ENCODE results near the gene PRRT1B.
"Not testable (repeated sequence)": the region's sequence is repeated elsewhere in the genome, so short reads cannot be mapped to it uniquely, and the experiment has no call there.

The PRRT1B gene

GRCh38 chr9:131545003-131545785 is at the start of gene PRRT1B:
TSS of gene PRRT1B (plus strand) at chr9:131545523. CDS start at chr9:131545616, 93 bp downstream.
- no peak for DNase-seq

- DNase-seq = no peak
Observed at GRCh38 chr9:131495785-131496184, 49.5 kb upstream of the PRRT1B start.

- no peak for DNase-seq
Observed at GRCh38 chr9:131496844-131497405, 48.4 kb upstream of the PRRT1B start.

GRCh38 chr9:131499254-131499767 is 46.0 kb upstream of the PRRT1B start:
- DNase-seq = no peak

GRCh38 chr9:131500377-131500776 is 44.9 kb upstream of the PRRT1B start:
- peak; percentile 88 for DNase-seq

GRCh38 chr9:131500939-131501541 is 44.3 kb upstream of the PRRT1B start:
- peak; percentile 78 for DNase-seq

GRCh38 chr9:131502781-131503625 is 42.3 kb upstream of the PRRT1B start, which contains the start of gene POMT1:
TSS of gene POMT1 (plus strand) at chr9:131502918. CDS start at chr9:131504219, 1,301 bp downstream.
- DNase-seq = peak; percentile 94

GRCh38 chr9:131503626-131504465 is 41.5 kb upstream of the PRRT1B start:
- peak; percentile 86 for DNase-seq

GRCh38 chr9:131505012-131505411 is 40.3 kb upstream of the PRRT1B start:
- DNase-seq = no peak

- DNase-seq = no peak
Observed at GRCh38 chr9:131511416-131511815, 33.9 kb upstream of the PRRT1B start.

- no peak for DNase-seq
Observed at GRCh38 chr9:131511880-131512279, 33.4 kb upstream of the PRRT1B start.

GRCh38 chr9:131513177-131513576 is 32.1 kb upstream of the PRRT1B start:
- no peak for DNase-seq

- DNase-seq = not testable (repeated sequence)
Observed at GRCh38 chr9:131515559-131516031, 29.7 kb upstream of the PRRT1B start.

- DNase-seq = no peak
Observed at GRCh38 chr9:131516100-131516499, 29.2 kb upstream of the PRRT1B start.

GRCh38 chr9:131516930-131517329 is 28.4 kb upstream of the PRRT1B start:
- DNase-seq = no peak

- no peak for DNase-seq
Observed at GRCh38 chr9:131517761-131518190, 27.5 kb upstream of the PRRT1B start.

- DNase-seq = no peak
Observed at GRCh38 chr9:131518553-131518952, 26.8 kb upstream of the PRRT1B start.

- no peak for DNase-seq
Observed at GRCh38 chr9:131520503-131520902, 24.8 kb upstream of the PRRT1B start.

- no peak for DNase-seq
Observed at GRCh38 chr9:131521203-131521602, 24.1 kb upstream of the PRRT1B start.

- DNase-seq = no peak
Observed at GRCh38 chr9:131521822-131522221, 23.5 kb upstream of the PRRT1B start.

- no peak for DNase-seq
Observed at GRCh38 chr9:131522257-131523085, 22.9 kb upstream of the PRRT1B start.
